ENCODE data around the gene SLC6A18.

Gene SLC6A18

DNA sequence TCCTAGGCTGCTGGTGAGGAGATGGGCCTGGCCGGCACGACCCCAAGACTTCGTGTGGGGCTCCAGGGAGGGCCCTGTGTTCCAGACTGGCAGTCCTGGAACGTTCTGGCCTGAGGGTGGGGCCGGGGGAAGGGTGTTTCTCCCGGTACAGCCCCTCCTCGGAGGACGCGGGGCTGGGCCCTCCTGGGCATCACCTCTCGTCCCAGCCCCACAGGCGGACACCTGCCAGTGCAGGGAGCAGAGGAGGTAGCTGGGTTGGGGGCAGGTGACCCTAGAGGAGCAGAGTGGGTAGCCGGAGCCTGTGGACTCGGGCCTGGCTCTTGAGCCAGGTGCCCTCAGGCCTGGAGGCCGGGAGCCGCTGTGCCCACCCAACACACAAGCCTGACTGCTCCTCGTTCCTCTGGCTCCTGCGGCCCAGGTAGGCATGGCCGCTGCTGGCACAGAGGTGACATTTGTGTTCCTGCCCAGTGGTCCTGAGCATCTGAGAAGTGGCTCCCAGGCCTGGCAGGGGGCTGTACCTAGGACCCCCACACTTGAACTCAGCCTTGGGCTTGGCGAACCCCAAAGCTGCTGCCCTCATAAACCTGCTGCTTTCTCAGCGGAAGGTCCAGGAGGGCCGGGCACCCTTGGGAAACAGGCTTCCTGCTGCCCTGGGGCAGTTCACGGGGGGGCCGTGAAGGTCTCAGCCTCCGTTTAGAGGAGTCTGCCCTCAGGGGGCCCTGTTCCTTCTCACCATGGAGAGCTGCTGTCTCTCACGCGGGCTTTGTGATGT is 23.0 kb upstream of the SLC6A18 start:
- TF ChIP-seq JUND (IDR thresholded peaks at IDR 0.05; ENCODE audit: low read depth): no peak
- no peak for DNase-seq (ENCODE audit: low read depth in 1 of 2, low spot score in 1 of 2)
- in situ Hi-C loops (cut with HindIII; ENCODE audit: low pct_unique_long_range_greater_than_20kb, low sequenced_read_pairs): no loop called here

DNA sequence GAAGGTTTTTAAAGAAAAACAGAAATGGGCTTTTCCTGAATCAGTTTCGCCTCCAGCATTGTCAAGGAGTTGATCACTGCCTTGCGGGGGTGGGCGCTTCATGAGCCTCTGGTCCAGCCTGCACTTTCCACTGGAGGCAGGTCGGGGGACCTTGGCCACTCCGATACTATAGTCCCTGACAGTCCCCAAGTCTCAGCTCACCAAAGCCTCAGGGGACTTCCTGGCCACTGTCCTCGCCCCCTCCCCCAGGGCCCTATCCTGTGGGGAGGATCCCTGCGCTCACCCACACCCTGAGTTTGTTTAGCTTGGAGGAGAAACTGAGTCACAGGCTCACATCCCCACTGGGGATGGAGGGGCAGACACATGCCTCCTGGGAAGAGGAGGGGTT is 22.4 kb upstream of the SLC6A18 start:
- no peak for TF ChIP-seq JUND (IDR thresholded peaks at IDR 0.05; ENCODE audit: low read depth)
- in situ Hi-C loops (cut with HindIII; ENCODE audit: low pct_unique_long_range_greater_than_20kb, low sequenced_read_pairs): no loop called here
- no peak for DNase-seq (ENCODE audit: low read depth in 1 of 2, low spot score in 1 of 2)

DNA sequence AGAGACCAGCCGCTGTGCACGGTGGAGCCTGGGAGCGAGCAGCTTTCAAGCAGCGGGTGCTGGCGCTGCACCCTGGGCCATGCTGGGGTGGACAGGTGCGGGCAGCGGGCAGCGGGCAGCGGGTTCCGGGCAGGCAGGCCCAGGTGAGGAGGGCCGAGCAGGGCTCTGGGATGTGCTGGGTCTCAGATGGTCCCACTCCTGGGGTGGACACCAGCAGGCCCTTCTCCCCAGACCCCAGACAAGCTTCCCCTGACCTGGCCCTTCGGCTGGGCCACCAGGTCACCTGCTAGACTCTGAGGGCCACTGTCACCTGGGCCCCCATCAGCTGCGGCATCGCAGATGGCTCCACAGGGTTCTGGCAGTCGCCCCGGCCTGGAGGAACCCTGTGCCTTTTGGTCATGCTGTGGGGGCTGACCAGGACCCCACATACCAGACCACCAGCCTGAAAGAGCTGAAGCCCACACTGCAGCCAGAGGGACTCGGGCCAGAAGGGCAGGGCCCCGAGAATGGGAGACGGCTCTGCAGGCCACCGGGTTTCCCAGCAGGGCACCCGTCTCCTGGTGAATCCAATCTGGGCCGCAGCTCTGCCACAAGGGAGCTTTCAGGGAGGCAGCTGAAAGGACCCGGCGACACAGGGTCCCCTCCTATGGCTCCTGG is 21.7 kb upstream of the SLC6A18 start:
- DNase-seq (ENCODE audit: low read depth in 1 of 2, low spot score in 1 of 2): no peak
- in situ Hi-C loops (cut with HindIII; ENCODE audit: low pct_unique_long_range_greater_than_20kb, low sequenced_read_pairs): no loop called here
- TF ChIP-seq JUND (IDR thresholded peaks at IDR 0.05; ENCODE audit: low read depth): no peak

DNA sequence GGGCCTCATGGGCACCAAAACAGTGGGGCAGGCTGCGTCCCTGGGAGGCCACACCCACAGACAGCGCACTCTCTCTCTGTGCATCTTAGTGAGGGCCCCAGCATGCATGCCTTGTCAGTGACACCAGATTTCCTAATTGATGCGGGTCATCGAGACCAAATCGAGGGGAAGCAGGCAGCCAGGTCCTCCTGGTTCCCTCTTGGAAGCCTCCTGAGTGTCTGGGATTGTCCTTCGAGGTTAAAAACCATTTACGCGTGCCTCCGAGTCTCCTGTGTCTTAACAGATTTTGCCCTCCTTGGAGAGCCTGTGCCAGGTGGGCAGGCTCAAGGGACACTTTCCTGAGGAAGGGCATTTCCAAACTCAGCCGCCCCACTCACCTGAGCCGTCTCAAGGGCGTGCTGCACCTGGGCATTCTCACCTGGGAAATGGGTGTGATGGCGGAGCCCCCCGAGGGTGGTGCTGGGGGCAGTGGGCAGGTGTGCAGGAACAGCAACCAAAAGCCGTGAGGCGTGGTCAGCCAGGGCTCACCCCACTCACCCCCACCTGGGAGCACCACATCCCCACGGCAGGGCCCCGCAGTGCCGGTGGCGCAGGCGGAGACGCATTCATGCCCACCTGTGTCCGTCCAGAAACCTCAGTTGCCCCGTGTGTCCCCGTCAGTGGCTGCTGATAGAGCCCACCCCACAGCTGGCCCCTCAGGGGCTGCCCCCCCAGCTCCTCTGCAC is 21.1 kb upstream of the SLC6A18 start:
- DNase-seq (ENCODE audit: low read depth in 1 of 2, low spot score in 1 of 2): no peak
- no peak for TF ChIP-seq JUND (IDR thresholded peaks at IDR 0.05; ENCODE audit: low read depth)
- in situ Hi-C loops (cut with HindIII; ENCODE audit: low pct_unique_long_range_greater_than_20kb, low sequenced_read_pairs): no loop called here

DNA sequence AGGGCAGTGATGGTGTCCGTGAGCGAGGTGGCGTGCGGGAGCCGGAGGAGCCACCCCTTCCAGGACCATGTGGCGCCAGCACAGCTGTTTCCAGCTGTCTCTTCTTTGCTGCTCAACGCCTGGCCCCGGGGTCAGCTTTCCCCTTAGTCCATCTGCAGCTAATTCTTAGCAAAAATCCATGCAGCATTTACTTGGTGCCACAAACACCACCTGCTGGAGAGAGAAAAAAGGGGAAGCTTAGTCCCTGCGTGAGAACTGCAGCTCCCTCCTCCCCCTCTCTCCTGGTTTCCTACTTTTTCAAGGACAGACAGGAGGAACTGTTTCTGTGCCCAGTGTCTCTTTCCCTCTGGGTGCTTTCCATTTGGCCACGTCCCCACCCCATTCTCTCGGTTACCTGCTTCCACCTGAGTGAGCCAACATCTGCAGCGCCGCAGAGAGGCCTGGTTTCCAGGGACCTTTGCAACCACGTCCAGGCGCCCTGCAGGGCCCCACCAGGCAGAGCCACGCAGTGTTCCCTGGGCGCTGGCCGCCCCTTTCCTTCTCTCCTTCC is 20.4 kb upstream of the SLC6A18 start:
- in situ Hi-C loops (cut with HindIII; ENCODE audit: low pct_unique_long_range_greater_than_20kb, low sequenced_read_pairs): no loop called here
- TF ChIP-seq JUND (IDR thresholded peaks at IDR 0.05; ENCODE audit: low read depth): no peak
- peak; percentile 82 to 91 for DNase-seq (ENCODE audit: low read depth in 1 of 2, low spot score in 1 of 2)

DNA sequence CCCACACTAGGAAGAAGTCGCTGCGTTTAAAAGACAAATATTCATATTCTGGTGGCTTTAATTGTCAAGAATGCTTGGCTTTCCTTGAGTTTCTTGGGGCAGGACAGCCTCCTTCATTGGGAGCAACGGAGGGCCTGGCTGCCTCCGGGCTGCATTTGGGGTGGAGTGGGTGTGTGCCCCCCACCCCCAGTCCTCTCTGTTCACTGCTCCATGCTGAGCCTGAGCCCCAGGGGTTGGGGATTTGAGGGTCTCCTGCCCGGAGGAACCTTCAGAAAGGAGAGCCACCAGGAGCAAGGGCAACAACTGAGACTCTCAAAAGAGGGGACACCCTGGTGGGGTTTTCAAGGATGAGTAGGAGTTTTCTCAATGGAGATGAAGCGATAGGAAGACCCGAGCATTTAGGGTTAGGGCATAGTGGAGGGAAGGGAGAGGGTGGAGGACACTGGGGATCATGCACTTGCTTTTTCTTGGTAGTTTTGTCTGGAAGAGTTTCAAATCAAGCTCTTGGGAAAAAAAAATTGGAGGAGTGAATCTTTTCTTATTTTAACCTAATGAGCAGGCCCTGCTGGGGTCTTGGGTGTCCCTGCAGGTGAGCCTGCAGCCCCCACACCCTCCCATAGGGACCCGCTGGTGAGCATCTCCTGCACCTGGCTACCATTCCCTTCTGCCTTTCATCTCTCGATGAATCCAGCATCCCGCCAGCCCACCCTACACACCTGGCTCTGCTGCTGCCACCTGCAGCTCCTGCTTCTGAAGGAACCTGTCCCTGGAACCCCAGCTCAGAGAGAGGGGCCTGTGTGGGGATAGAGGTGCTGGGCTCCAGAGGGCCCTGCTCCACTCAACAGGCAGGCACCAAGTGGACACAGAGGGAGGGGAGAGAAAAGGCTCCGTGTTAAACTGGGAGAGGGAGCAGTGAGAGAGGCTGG is 19.7 kb upstream of the SLC6A18 start:
- no peak for TF ChIP-seq JUND (IDR thresholded peaks at IDR 0.05; ENCODE audit: low read depth)
- no peak for DNase-seq (ENCODE audit: low read depth in 1 of 2, low spot score in 1 of 2)
- in situ Hi-C loops (cut with HindIII; ENCODE audit: low pct_unique_long_range_greater_than_20kb, low sequenced_read_pairs): no loop called here

DNA sequence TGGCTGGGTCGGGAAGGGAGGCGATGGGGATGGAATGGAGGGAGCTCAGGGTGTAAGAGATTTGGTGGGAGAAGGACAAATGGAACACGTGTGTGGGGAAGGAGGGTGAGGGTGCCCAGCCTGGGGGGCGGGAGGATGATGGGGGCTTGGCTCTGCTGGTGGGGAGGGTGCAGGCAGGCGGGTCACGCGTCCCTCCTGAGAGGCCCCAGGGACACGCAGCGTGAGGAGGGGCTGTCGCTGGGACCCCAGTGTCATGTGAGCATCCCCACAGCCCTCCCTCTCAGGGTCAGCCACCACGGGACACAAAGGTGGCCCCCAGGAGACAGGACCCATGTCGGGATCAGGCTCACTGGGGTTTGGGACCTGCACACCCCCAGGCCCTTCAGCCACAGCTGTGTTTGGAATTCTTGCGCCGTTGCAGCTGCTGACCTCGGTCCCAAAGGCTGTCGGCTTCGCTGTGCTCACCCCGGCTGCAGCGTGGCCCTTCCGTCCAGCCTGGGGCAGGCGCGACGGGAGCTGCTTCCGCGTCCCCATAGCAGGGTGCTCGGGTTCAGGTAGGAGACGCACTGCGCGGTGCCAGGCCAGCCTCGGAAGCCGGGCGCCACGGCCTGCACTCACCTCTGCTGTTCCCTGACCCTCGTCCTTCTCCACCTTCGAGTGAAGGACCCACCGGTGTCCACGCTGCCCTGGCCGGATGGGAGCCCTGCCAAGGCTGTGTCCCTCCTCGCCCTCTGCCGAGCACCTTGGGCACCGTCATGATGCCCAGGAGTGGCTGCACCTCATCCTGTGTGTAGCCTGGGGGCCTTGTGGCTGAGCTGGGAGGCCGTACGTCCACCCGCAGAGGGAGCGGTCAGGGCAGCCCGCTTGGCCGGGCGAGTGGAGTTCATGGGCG is 18.4 kb upstream of the SLC6A18 start:
- no peak for TF ChIP-seq JUND (IDR thresholded peaks at IDR 0.05; ENCODE audit: low read depth)
- no peak for DNase-seq (ENCODE audit: low read depth in 1 of 2, low spot score in 1 of 2)
- in situ Hi-C loops (cut with HindIII; ENCODE audit: low pct_unique_long_range_greater_than_20kb, low sequenced_read_pairs): no loop called here

DNA sequence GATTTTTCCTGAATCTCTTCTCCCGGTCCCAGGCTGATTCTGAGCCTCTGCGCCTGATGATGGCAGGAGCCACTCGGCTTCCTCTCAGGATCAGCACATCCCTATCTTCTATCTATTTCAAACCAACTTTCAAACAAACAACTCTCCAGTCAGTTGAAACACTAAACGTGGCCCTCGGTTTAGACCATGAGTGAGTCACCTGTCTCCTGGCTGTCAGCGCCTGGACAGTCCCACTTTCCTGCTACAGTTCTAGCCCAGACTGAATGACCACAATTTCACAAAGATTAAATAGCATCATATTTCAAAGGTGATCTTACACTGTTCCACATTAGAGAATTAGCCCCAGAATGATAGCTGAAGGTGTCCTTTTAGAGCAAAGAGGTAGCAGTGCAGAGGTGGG is 17.6 kb upstream of the SLC6A18 start:
- no peak for DNase-seq (ENCODE audit: low read depth in 1 of 2, low spot score in 1 of 2)
- in situ Hi-C loops (cut with HindIII; ENCODE audit: low pct_unique_long_range_greater_than_20kb, low sequenced_read_pairs): no loop called here
- TF ChIP-seq JUND (IDR thresholded peaks at IDR 0.05; ENCODE audit: low read depth): no peak

DNA sequence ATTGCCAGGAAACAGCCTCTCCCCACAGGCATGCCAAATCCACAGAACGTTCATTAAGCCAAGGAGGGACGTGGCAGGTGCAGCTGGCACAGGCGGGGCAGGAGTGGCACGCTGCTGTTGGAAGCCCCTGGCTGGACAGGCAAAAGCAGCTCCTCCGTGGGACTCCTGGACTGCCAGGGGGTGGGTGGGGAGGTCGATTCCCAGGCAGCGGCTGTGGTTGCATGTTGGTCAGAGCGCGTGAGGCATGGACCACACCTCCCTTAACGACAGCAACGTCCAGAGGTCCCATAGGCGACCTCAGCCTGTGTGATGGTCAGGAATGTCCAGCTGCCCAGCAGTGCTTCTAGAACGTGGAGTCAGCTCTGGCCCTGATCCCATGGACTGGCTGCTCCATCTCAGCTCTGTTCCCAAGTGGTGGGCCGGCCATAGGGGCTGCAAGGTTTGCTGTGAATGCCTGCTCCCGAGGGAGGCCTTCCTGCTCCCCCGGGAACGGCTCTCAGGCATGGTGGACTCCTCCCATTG is 16.9 kb upstream of the SLC6A18 start:
- no peak for DNase-seq (ENCODE audit: low read depth in 1 of 2, low spot score in 1 of 2)
- no peak for TF ChIP-seq JUND (IDR thresholded peaks at IDR 0.05; ENCODE audit: low read depth)
- in situ Hi-C loops (cut with HindIII; ENCODE audit: low pct_unique_long_range_greater_than_20kb, low sequenced_read_pairs): no loop called here

DNA sequence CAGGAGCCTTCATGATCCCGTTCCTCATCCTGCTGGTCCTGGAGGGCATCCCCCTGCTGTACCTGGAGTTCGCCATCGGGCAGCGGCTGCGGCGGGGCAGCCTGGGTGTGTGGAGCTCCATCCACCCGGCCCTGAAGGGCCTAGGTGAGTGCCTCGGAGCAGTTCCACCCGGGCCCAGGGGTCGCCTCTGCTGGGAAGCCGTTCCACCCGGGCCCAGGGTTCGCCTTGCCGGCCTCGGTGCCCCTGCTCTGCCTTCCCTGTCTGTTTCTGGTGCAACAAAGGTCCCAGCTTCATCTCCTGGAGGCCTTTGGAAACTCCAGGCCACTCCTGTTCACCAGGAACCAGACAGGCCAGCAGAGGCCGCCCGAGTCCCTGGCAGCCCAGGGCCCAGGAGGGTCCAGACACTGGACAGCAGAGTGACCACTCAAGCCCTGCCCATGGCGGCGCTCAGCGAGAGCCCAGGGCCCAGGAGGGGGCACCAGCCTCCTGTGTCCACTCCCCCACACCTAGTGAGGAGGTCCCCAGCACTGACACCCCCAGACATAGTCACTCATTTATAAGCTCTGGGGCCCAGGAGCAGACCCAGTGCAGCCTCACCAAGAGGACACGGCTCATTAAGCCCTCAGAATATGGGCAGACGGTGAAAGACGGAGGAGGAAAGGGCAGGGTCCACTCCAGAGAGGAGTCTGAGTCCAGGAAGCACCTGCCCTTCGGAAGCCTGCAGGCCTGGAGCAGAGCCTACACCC is 16.3 kb upstream of the SLC6A18 start:
- DNase-seq (ENCODE audit: low read depth in 1 of 2, low spot score in 1 of 2): peak; percentile 77 to 95
- in situ Hi-C loops (cut with HindIII; ENCODE audit: low pct_unique_long_range_greater_than_20kb, low sequenced_read_pairs): no loop called here
- no peak for TF ChIP-seq JUND (IDR thresholded peaks at IDR 0.05; ENCODE audit: low read depth)

Data from T47D (cell line).